OCI-LY1 (cell line): ENCODE data around the gene RHBDF1.

Experiments used
- H2AFZ ChIP-seq: fragments of 200-600 bp; sonication (generic), shearing (Covaris generic); 2 replicates; pipeline ENCODE4 v1.6.0; 2014; ENCODE audit warnings: antibody characterized with exemption, mild to moderate bottlenecking, low read length
- H3F3A ChIP-seq: fragments of 200-600 bp; sonication (generic), shearing (Covaris generic); 2 replicates; pipeline ENCODE4 v1.6.0; 2014; ENCODE audit warnings: mild to moderate bottlenecking, antibody characterized with exemption, low read length, moderate library complexity; ENCODE audit not compliant: insufficient read depth
- H3K27ac ChIP-seq: fragments of 200-600 bp; sonication (generic); 2 replicates; pipeline ENCODE4 v1.5.1; 2014; ENCODE audit warnings: low read length, mixed run types, mild to moderate bottlenecking, low read depth; ENCODE audit not compliant: poor library complexity, severe bottlenecking
- H3K27me3 ChIP-seq: fragments of 200-600 bp; sonication (generic); 2 replicates; pipeline ENCODE4 v1.6.0; 2014; ENCODE audit warnings: antibody characterized with exemption, mild to moderate bottlenecking, low read length, moderate library complexity; ENCODE audit not compliant: insufficient read depth
- H3K36me3 ChIP-seq: fragments of 200-600 bp; sonication (generic); 2 replicates; pipeline ENCODE4 v1.6.1; 2014; ENCODE audit warnings: mild to moderate bottlenecking, antibody characterized with exemption, low read length, moderate library complexity, mixed read lengths; ENCODE audit not compliant: insufficient read depth
- H3K4me1 ChIP-seq: fragments of 200-600 bp; sonication (generic); 2 replicates; pipeline ENCODE4 v1.5.1; 2014; ENCODE audit warnings: mild to moderate bottlenecking, low read length, moderate library complexity; ENCODE audit not compliant: insufficient read depth, severe bottlenecking
- H3K4me2 ChIP-seq: fragments of 200-600 bp; sonication (generic), shearing (Covaris generic); 2 replicates; pipeline ENCODE4 v1.6.1; 2014; ENCODE audit warnings: low read length
- H3K4me3 ChIP-seq: fragments of 200-600 bp; sonication (generic); 2 replicates; pipeline ENCODE4 v1.5.1; 2014; ENCODE audit warnings: low read length, low read depth, mild to moderate bottlenecking, mixed read lengths; ENCODE audit not compliant: poor library complexity, severe bottlenecking
- H3K79me2 ChIP-seq: fragments of 200-600 bp; shearing (Covaris generic); 2 replicates; pipeline ENCODE4 v1.6.1; 2016; ENCODE audit warnings: mixed run types, low read length, mixed read lengths; ENCODE audit not compliant: insufficient read depth
- H3K9ac ChIP-seq: fragments of 200-600 bp; sonication (generic), shearing (Covaris generic); 2 replicates; pipeline ENCODE4 v1.6.1; 2014; ENCODE audit warnings: mild to moderate bottlenecking, low read length, mixed read lengths
- H3K9me2 ChIP-seq: fragments of 200-600 bp; sonication (generic), shearing (Covaris generic); 2 replicates; pipeline ENCODE4 v1.6.1; 2014; ENCODE audit warnings: low read depth, mild to moderate bottlenecking, low read length, mixed read lengths
- H3K9me3 ChIP-seq: fragments of 200-600 bp; shearing (Covaris generic); 2 replicates; pipeline ENCODE4 v1.6.1; 2014; ENCODE audit warnings: low read length, mixed read lengths
- H4K20me1 ChIP-seq: fragments of 200-600 bp; sonication (generic), shearing (Covaris generic); 2 replicates; pipeline ENCODE4 v1.6.0; 2016; ENCODE audit warnings: mild to moderate bottlenecking, low read length; ENCODE audit not compliant: insufficient read depth
- EZH2 ChIP-seq: fragments of 200-600 bp; sonication (generic), shearing (Covaris generic); IDR thresholded peaks from 2 replicates; pipeline ENCODE4 v1.8.0; 2017; ENCODE audit warnings: borderline replicate concordance, mixed run types, mild to moderate bottlenecking, antibody characterized with exemption, low read length, moderate library complexity, mixed read lengths
- TF ChIP-seq, protein P1 (sequence below): fragments of 200-600 bp; sonication (generic), shearing (Covaris generic); IDR thresholded peaks from 2 replicates; pipeline ENCODE4 v1.5.1; 2017; ENCODE audit warnings: mild to moderate bottlenecking, antibody characterized with exemption, low read length, moderate library complexity, mixed read lengths

The RHBDF1 gene

GRCh38 chr16:94918-95265 is 22.5 kb upstream of the RHBDF1 start:
- Histone ChIP-seq H3K9ac (no peak overlapping the region), H3K27me3 (no peaks in the 10 kb centered on the region), H3K4me3 (no peak overlapping the region), H3K9me2 (no peaks in the 10 kb centered on the region), H3K79me2 (no peaks in the 10 kb centered on the region), H3K27ac (no peak overlapping the region), H3K36me3 (peaks cover 14% of the 10 kb centered on the region; the same call in 1 of the 2 replicates), H3K4me2 (no peak overlapping the region), H4K20me1 (no peaks in the 10 kb centered on the region), H3K9me3 (no peaks in the 10 kb centered on the region), H3F3A (no peaks in the 10 kb centered on the region), H3K4me1 (no peaks in the 10 kb centered on the region), H2AFZ (no peak overlapping the region)
- TF ChIP-seq EZH2, result no peak
- TF ChIP-seq, protein P1, sequence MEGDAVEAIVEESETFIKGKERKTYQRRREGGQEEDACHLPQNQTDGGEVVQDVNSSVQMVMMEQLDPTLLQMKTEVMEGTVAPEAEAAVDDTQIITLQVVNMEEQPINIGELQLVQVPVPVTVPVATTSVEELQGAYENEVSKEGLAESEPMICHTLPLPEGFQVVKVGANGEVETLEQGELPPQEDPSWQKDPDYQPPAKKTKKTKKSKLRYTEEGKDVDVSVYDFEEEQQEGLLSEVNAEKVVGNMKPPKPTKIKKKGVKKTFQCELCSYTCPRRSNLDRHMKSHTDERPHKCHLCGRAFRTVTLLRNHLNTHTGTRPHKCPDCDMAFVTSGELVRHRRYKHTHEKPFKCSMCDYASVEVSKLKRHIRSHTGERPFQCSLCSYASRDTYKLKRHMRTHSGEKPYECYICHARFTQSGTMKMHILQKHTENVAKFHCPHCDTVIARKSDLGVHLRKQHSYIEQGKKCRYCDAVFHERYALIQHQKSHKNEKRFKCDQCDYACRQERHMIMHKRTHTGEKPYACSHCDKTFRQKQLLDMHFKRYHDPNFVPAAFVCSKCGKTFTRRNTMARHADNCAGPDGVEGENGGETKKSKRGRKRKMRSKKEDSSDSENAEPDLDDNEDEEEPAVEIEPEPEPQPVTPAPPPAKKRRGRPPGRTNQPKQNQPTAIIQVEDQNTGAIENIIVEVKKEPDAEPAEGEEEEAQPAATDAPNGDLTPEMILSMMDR, result no peak

DNA sequence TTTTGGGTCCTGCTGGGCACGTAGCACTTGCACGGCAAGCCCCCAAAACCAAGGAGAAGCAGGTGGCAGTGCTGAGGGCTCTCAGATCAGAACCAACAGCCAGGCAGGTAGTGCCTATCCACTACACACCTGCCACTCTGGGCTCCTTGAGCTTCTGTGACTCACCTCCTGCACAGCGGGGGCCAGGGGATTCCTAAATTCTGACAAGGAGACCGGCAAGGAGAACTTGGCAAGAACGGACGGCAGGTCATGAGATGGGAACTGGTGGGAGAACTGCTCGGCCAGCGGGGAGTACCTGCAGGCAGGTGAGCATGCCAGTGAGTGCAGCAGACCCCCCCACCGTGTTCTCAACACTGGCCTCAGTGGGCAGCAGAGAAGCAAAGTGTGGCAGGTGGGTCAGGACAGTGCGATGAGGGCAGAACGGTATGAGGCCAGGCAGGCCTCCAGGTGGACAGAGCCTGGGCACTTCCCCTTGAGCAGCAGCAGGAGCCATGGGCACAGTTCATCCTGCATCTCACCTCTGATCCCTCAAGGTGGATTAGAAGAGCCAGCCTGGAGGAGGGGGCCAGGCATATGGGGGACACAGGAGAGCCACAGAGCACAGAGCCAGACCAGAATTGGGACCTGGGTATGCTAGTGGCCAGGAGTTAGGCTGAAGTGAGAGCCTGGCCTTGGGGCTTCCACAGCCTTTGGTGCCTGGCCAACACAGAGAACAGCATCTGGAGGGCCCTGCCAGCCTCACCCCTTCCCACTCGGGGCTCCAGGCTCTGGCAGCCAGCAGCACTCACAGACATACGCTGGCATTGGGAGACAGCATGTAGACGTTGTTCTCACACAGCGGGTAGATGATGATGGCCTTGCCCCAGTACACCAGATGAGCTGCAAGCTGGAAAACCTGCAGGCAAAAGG is 20.3 kb upstream of the RHBDF1 start:
- Histone ChIP-seq H3K9me3 (no peaks in the 10 kb centered on the region), H3K27me3 (no peaks in the 10 kb centered on the region), H3K9ac (no peak overlapping the region), H3F3A (no peaks in the 10 kb centered on the region), H3K9me2 (no peaks in the 10 kb centered on the region), H3K36me3 (peaks cover 22% of the 10 kb centered on the region; the same call in 1 of the 2 replicates), H3K27ac (no peak overlapping the region), H3K4me2 (no peak overlapping the region), H3K79me2 (no peaks in the 10 kb centered on the region), H3K4me3 (no peak overlapping the region), H4K20me1 (no peaks in the 10 kb centered on the region), H2AFZ (no peak overlapping the region), H3K4me1 (no peaks in the 10 kb centered on the region)
- TF ChIP-seq, protein P1, result no peak
- no peak for TF ChIP-seq EZH2

GRCh38 chr16:91484-91883 is 19.1 kb upstream of the RHBDF1 start:
- Histone ChIP-seq H3K36me3 (peaks cover 31% of the 10 kb centered on the region; the same call in 1 of the 2 replicates), H3K79me2 (no peaks in the 10 kb centered on the region), H3K4me2 (no peak overlapping the region), H3K4me3 (no peak overlapping the region), H3K27me3 (no peaks in the 10 kb centered on the region), H3K9me3 (no peaks in the 10 kb centered on the region), H3F3A (no peaks in the 10 kb centered on the region), H3K9me2 (no peaks in the 10 kb centered on the region), H3K4me1 (no peaks in the 10 kb centered on the region), H3K9ac (no peak overlapping the region), H3K27ac (no peak overlapping the region), H4K20me1 (no peaks in the 10 kb centered on the region), H2AFZ (no peak overlapping the region)
- TF ChIP-seq EZH2, result no peak
- TF ChIP-seq, protein P1, result no peak
